KMS-11 (cell line): ENCODE results near the gene GRID2.

ENCODE experiments used
- H2AFZ ChIP-seq: fragments of 200-600 bp; sonication (generic); 2 replicates; pipeline ENCODE4 v1.6.1; 2016; ENCODE audit warnings: antibody characterized with exemption, mixed run types, low read depth
- H3K27ac ChIP-seq: fragments of 200-600 bp; sonication (generic); 2 replicates; pipeline ENCODE4 v1.6.1; 2016; ENCODE audit warnings: mild to moderate bottlenecking, mixed run types
- H3K27me3 ChIP-seq: fragments of 200-600 bp; sonication (generic); 2 replicates; pipeline ENCODE4 v1.6.1; 2017; ENCODE audit warnings: mild to moderate bottlenecking, low read depth, mixed run types, moderate library complexity; ENCODE audit not compliant: insufficient read depth
- H3K36me3 ChIP-seq: fragments of 200-600 bp; sonication (generic); 2 replicates; pipeline ENCODE4 v1.6.1; 2017; ENCODE audit warnings: mild to moderate bottlenecking, mixed run types; ENCODE audit not compliant: insufficient read depth
- H3K4me1 ChIP-seq: fragments of 200-600 bp; sonication (generic); 2 replicates; pipeline ENCODE4 v1.6.1; 2016; ENCODE audit warnings: mild to moderate bottlenecking, low read depth, mixed run types; ENCODE audit not compliant: poor library complexity, severe bottlenecking
- H3K4me2 ChIP-seq: fragments of 200-600 bp; sonication (generic); 2 replicates; pipeline ENCODE4 v1.7.0; 2016; ENCODE audit warnings: mild to moderate bottlenecking, mixed run types
- H3K4me3 ChIP-seq: fragments of 200-600 bp; sonication (generic); IDR thresholded peaks from 2 replicates; pipeline ENCODE4 v1.6.1; 2017; ENCODE audit warnings: low read depth, low read length, mixed read lengths; ENCODE audit not compliant: insufficient read depth
- H3K79me2 ChIP-seq: fragments of 200-600 bp; sonication (generic); 2 replicates; pipeline ENCODE4 v1.6.1; 2016; ENCODE audit warnings: low read depth, mixed run types; ENCODE audit not compliant: insufficient read depth
- H3K9ac ChIP-seq: fragments of 200-600 bp; sonication (generic); 2 replicates; pipeline ENCODE4 v1.6.1; 2016; ENCODE audit warnings: mild to moderate bottlenecking, mixed run types
- H4K20me1 ChIP-seq: fragments of 200-600 bp; sonication (generic); 2 replicates; pipeline ENCODE4 v1.6.1; 2016; ENCODE audit warnings: mild to moderate bottlenecking, mixed run types; ENCODE audit not compliant: insufficient read depth
- CTCF ChIP-seq: fragments of 200-600 bp; sonication (generic); conservative IDR thresholded peaks from 2 replicates; pipeline ENCODE4 v1.6.1; 2017; ENCODE audit warnings: low read depth, mild to moderate bottlenecking, antibody characterized with exemption, low read length, moderate library complexity, mixed read lengths

The GRID2 gene

GRCh38 chr4:93187466-93187865 is 883.7 kb downstream of the GRID2 start:
- no peak overlapping the region for H3K4me3 ChIP-seq
- H3K27me3 ChIP-seq: no peaks in the 10 kb centered on the region
- H3K27ac ChIP-seq: no peak overlapping the region
- no peaks in the 10 kb centered on the region for H3K4me1 ChIP-seq
- H3K4me2 ChIP-seq: no peak overlapping the region
- no peak overlapping the region for H3K9ac ChIP-seq
- no peaks in the 10 kb centered on the region for H3K36me3 ChIP-seq
- no peak for TF ChIP-seq CTCF
- H4K20me1 ChIP-seq: no peaks in the 10 kb centered on the region
- H2AFZ ChIP-seq: no peak overlapping the region
- H3K79me2 ChIP-seq: no peaks in the 10 kb centered on the region

- no peak overlapping the region for H2AFZ ChIP-seq
- H3K79me2 ChIP-seq: no peaks in the 10 kb centered on the region
- H3K4me3 ChIP-seq: no peak overlapping the region
- H3K27ac ChIP-seq: no peak overlapping the region
- no peak overlapping the region for H3K9ac ChIP-seq
- TF ChIP-seq CTCF: no peak
- no peaks in the 10 kb centered on the region for H3K27me3 ChIP-seq
- no peaks in the 10 kb centered on the region for H4K20me1 ChIP-seq
- no peak overlapping the region for H3K4me2 ChIP-seq
- H3K4me1 ChIP-seq: no peaks in the 10 kb centered on the region
- H3K36me3 ChIP-seq: no peaks in the 10 kb centered on the region
Measured at GRCh38 chr4:93187892-93188291, 884.1 kb downstream of the GRID2 start.

GRCh38 chr4:93199492-93199891 is 895.7 kb downstream of the GRID2 start:
- Histone ChIP-seq H3K9ac (no peak overlapping the region), H3K4me2 (no peak overlapping the region), H3K27ac (no peak overlapping the region), H3K4me3 (no peak overlapping the region), H2AFZ (no peak overlapping the region), H4K20me1 (no peaks in the 10 kb centered on the region), H3K79me2 (no peaks in the 10 kb centered on the region), H3K4me1 (no peaks in the 10 kb centered on the region), H3K27me3 (no peaks in the 10 kb centered on the region), H3K36me3 (no peaks in the 10 kb centered on the region)
- TF ChIP-seq CTCF: peak; percentile 51

GRCh38 chr4:93201471-93202096 is 897.8 kb downstream of the GRID2 start:
- no peak overlapping the region for H2AFZ ChIP-seq
- no peaks in the 10 kb centered on the region for H3K4me1 ChIP-seq
- no peaks in the 10 kb centered on the region for H3K79me2 ChIP-seq
- no peaks in the 10 kb centered on the region for H3K36me3 ChIP-seq
- H3K27me3 ChIP-seq: no peaks in the 10 kb centered on the region
- no peak for TF ChIP-seq CTCF
- H3K9ac ChIP-seq: no peak overlapping the region
- H3K4me2 ChIP-seq: no peak overlapping the region
- no peak overlapping the region for H3K4me3 ChIP-seq
- H4K20me1 ChIP-seq: no peaks in the 10 kb centered on the region
- no peak overlapping the region for H3K27ac ChIP-seq
